HepG2 (cell line): ENCODE results near the gene VILL. TPM values are rescaled to one million over a fixed set of nuclear protein-coding genes. Genes with fewer than 3 reads are reported as not detected.

Source experiments
- ATAC-seq: fragments of 200-7000 bp; cut with Tn5 transposase; 3 replicates; pipeline ENCODE4 v1.9.1; 2020; ENCODE audit warnings: mild to moderate bottlenecking, moderate library complexity
- BruUV-seq: library from RNA; stranded (reverse); fragments of 400-500 nt; replicated peaks from 2 replicates; lab custom pipeline; 2021; lab: Mats Ljungman, UMichigan
- CTCF ChIA-PET: fragments of 300-600 bp; formaldehyde crosslinking; extraction: SDS; loops from one replicate; lab custom pipeline; 2021; ENCODE audit warnings: low total read pairs, inconsistent platforms, low intra/inter-chr PET ratio; lab: Yijun Ruan, JAX
- POLR2A ChIA-PET: fragments of 350-600 bp; sonication (Branson Sonifier 250); formaldehyde crosslinking; loops from one replicate; lab custom pipeline; 2020; ENCODE audit warnings: antibody characterized with exemption, inconsistent platforms; lab: Yijun Ruan, JAX
- DNase-seq: peaks from one replicate; pipeline ENCODE4 v3.0.0-alpha.2; 2015; ENCODE audit warnings: low spot score
- FAIRE-seq: peaks from 3 replicates; lab custom pipeline; 2011; peaks lifted over from hg19 to GRCh38; lab: Jason Lieb, UNC
- H2AFZ ChIP-seq: one replicate; pipeline ENCODE4 v1.6.1; 2011; ENCODE audit warnings: low read length, inconsistent platforms
- H3K27ac ChIP-seq: fragments of 300-600 bp; 3 replicates; pipeline ENCODE4 v1.8.0; 2011; ENCODE audit warnings: mixed run types, mild to moderate bottlenecking, mixed read lengths, low read length, inconsistent platforms; ENCODE audit not compliant: insufficient read depth; ENCODE audit errors: extremely low read length
- H3K27me3 ChIP-seq, 2 experiments: fragments of 200-600 bp in 1 of 2; 2 replicates in 1 of 2; 3 replicates in 1 of 2; pipeline versions ENCODE4 v1.6.0 to v1.8.0; 2011; ENCODE audit warnings: low read length in 2 of 2, mild to moderate bottlenecking in 2 of 2, moderate library complexity in 2 of 2, inconsistent platforms in 1 of 2; ENCODE audit not compliant: insufficient read depth in 2 of 2, control insufficient read depth in 1 of 2
- H3K36me3 ChIP-seq, 2 experiments: fragments of 200-600 bp in 1 of 2; replicated peaks in 1 of 2; 2 replicates in 1 of 2; 3 replicates in 1 of 2; pipeline versions ENCODE4 v1.5.1 to v1.8.0; 2011; ENCODE audit warnings: low read length in 2 of 2, inconsistent platforms in 1 of 2; ENCODE audit not compliant: insufficient read depth in 2 of 2, control insufficient read depth in 1 of 2
- H3K4me1 ChIP-seq: 2 replicates; pipeline ENCODE4 v1.5.1; 2012; ENCODE audit warnings: low read length, inconsistent platforms; ENCODE audit not compliant: insufficient read depth
- H3K4me2 ChIP-seq: 2 replicates; pipeline ENCODE4 v1.6.0; 2011; ENCODE audit warnings: low read depth, low read length, inconsistent platforms
- H3K4me3 ChIP-seq, 3 experiments: fragments of 200-600 bp in 1 of 3; sonication (generic), shearing (Covaris generic) in 1 of 3; replicated peaks in 1 of 3; 2 replicates each; pipeline ENCODE4 v1.5.1; 2011 to 2016; ENCODE audit warnings: low read length in 3 of 3, inconsistent platforms in 2 of 3, low read depth in 2 of 3, mild to moderate bottlenecking in 2 of 3, control low read depth in 1 of 3, mixed read lengths in 1 of 3; ENCODE audit not compliant: insufficient read depth in 1 of 3
- H3K79me2 ChIP-seq: one replicate; pipeline ENCODE4 v1.6.1; 2011; ENCODE audit warnings: low read length, inconsistent platforms; ENCODE audit not compliant: insufficient read depth
- H3K9ac ChIP-seq: 2 replicates; pipeline ENCODE4 v1.6.0; 2011; ENCODE audit warnings: mild to moderate bottlenecking, low read depth, low read length, inconsistent platforms; ENCODE audit not compliant: insufficient read depth
- H3K9me3 ChIP-seq: 2 replicates; pipeline ENCODE4 v1.5.1; 2012; ENCODE audit warnings: mild to moderate bottlenecking, low read length
- H4K20me1 ChIP-seq: 2 replicates; pipeline ENCODE4 v1.6.0; 2011; ENCODE audit warnings: inconsistent platforms, mild to moderate bottlenecking, low read length, moderate library complexity; ENCODE audit not compliant: insufficient read depth
- ADNP ChIP-seq: sonication (generic); formaldehyde crosslinking; IDR thresholded peaks from 2 replicates; pipeline ENCODE4 v1.4.0; 2020; ENCODE audit warnings: missing genetic modification reagents
- ARNTL ChIP-seq: sonication (generic); formaldehyde crosslinking; IDR thresholded peaks from 2 replicates; pipeline ENCODE4 v1.4.0; 2020; ENCODE audit warnings: mild to moderate bottlenecking, missing genetic modification reagents
- CREM ChIP-seq, 2 experiments: sonication (generic) in 1 of 2; formaldehyde crosslinking in 1 of 2; IDR thresholded peaks; 2 replicates each; pipeline versions ENCODE4 v1.4.0 to v1.6.1; 2016 to 2020; ENCODE audit warnings: antibody characterized with exemption in 1 of 2, mild to moderate bottlenecking in 1 of 2, missing genetic modification reagents in 1 of 2
- REPIN1 ChIP-seq: sonication (generic); formaldehyde crosslinking; IDR thresholded peaks from 2 replicates; pipeline ENCODE4 v1.8.0; 2022; ENCODE audit warnings: missing genetic modification reagents, low read depth, mild to moderate bottlenecking, borderline replicate concordance
- TSC22D2 ChIP-seq: sonication (generic); formaldehyde crosslinking; IDR thresholded peaks from 2 replicates; pipeline ENCODE4 v1.5.1; 2020; ENCODE audit warnings: missing genetic modification reagents, mild to moderate bottlenecking, borderline replicate concordance
- ZKSCAN8 ChIP-seq: IDR thresholded peaks from 2 replicates; pipeline ENCODE4 v1.6.1; 2016; ENCODE audit warnings: borderline replicate concordance, missing genetic modification reagents, missing compliant biosample characterization
- ZNF317 ChIP-seq: sonication (generic); formaldehyde crosslinking; IDR thresholded peaks from 2 replicates; pipeline ENCODE4 v1.5.0; 2020; ENCODE audit warnings: mild to moderate bottlenecking, missing genetic modification reagents
- ZNF468 ChIP-seq: sonication (generic); formaldehyde crosslinking; IDR thresholded peaks from 2 replicates; pipeline ENCODE4 v1.8.0; 2022; ENCODE audit warnings: mild to moderate bottlenecking, moderate library complexity, missing genetic modification reagents
- ZNF572 ChIP-seq: sonication (generic); formaldehyde crosslinking; IDR thresholded peaks from 2 replicates; pipeline ENCODE4 v1.5.1; 2020; ENCODE audit warnings: mild to moderate bottlenecking, missing genetic modification reagents
- ZSCAN31 ChIP-seq: sonication (generic); formaldehyde crosslinking; IDR thresholded peaks from 2 replicates; pipeline ENCODE4 v1.5.0; 2020; ENCODE audit warnings: low read depth, mild to moderate bottlenecking, missing genetic modification reagents
- ZZZ3 ChIP-seq: sonication (generic); formaldehyde crosslinking; IDR thresholded peaks from 2 replicates; pipeline ENCODE4 v1.4.0; 2020; ENCODE audit warnings: missing genetic modification reagents, mild to moderate bottlenecking, borderline replicate concordance
- WGBS: methylation state at CpG from one replicate; pipeline ENCODE4 v1.1.6; 2017; ENCODE audit warnings: low lambda C conversion rate; 5-methylcytosine and 5-hydroxymethylcytosine counted together
- in situ Hi-C: cut with HindIII; loops from 2 replicates; pipeline ENCODE4 v1.10.0; 2017; ENCODE audit warnings: low pct_unique_long_range_greater_than_20kb; ENCODE audit not compliant: extremely low pct_ligation_motif_present
- intact Hi-C: fragments of 100-400 bp; cut with micrococcal nuclease; formaldehyde crosslinking; loops from one replicate; pipeline ENCODE4 v1.10.0; 2022; ENCODE audit not compliant: unreplicated experiment
- polyA plus RNA-seq, 8 experiments: library from polyadenylated mRNA; depleted of rRNA in 3 of 8; stranded (reverse) in 7 of 8; unstranded in 1 of 8; fragments of >200 nt; fragmentation: Illumina TruSeq in 4 of 8; extraction: Trizol in 4 of 8; gene quantifications; 2 replicates each; pipeline versions ENCODE4 v1.2.1 to v1.2.3, GENCODE V29; 2011 to 2016; ENCODE audit warnings: low read depth in 4 of 8, missing spikeins in 1 of 8, mixed read lengths in 1 of 8; ENCODE audit not compliant: insufficient read depth in 1 of 8
- total RNA-seq, 5 experiments: library from RNA; depleted of rRNA; stranded (reverse); fragments of >200 nt; fragmentation: Illumina TruSeq; extraction: Trizol; gene quantifications; 2 replicates each; pipeline ENCODE4 v1.2.3, GENCODE V29; 2016; ENCODE audit warnings: low read depth in 1 of 5
- TF ChIP-seq, protein P1 (sequence below): IDR thresholded peaks from 2 replicates; pipeline ENCODE4 v1.6.1; 2016; ENCODE audit warnings: low read depth
- TF ChIP-seq, protein P2 (sequence below): sonication (generic); formaldehyde crosslinking; IDR thresholded peaks from 2 replicates; pipeline ENCODE4 v1.5.0; 2020; ENCODE audit warnings: mild to moderate bottlenecking, missing genetic modification reagents

The VILL gene
- total and polyA plus RNA-seq, 2 of the 13 experiments (the other 11 are each of a cell fraction or from before 2014, with no cell fraction given) = 3.2 to 5.3 TPM

- TF ChIP-seq, protein P1, sequence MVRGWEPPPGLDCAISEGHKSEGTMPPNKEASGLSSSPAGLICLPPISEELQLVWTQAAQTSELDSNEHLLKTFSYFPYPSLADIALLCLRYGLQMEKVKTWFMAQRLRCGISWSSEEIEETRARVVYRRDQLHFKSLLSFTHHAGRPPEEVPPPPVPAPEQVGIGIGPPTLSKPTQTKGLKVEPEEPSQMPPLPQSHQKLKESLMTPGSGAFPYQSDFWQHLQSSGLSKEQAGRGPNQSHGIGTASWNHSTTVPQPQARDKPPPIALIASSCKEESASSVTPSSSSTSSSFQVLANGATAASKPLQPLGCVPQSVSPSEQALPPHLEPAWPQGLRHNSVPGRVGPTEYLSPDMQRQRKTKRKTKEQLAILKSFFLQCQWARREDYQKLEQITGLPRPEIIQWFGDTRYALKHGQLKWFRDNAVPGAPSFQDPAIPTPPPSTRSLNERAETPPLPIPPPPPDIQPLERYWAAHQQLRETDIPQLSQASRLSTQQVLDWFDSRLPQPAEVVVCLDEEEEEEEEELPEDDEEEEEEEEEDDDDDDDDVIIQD (CRISPR knock-in tag) = 0 out of 2 replicates have a peak, but pooled peaks have one; percentile 6
- no peak for TF ChIP-seq ADNP (CRISPR knock-in tag)
- TF ChIP-seq TSC22D2 (CRISPR knock-in tag) = 0 out of 2 replicates have a peak, but pooled peaks have one; percentile 8
These were observed 12.8 kb downstream of the VILL start (continued) for GRCh38 chr3:38003371-38003816.

DNA sequence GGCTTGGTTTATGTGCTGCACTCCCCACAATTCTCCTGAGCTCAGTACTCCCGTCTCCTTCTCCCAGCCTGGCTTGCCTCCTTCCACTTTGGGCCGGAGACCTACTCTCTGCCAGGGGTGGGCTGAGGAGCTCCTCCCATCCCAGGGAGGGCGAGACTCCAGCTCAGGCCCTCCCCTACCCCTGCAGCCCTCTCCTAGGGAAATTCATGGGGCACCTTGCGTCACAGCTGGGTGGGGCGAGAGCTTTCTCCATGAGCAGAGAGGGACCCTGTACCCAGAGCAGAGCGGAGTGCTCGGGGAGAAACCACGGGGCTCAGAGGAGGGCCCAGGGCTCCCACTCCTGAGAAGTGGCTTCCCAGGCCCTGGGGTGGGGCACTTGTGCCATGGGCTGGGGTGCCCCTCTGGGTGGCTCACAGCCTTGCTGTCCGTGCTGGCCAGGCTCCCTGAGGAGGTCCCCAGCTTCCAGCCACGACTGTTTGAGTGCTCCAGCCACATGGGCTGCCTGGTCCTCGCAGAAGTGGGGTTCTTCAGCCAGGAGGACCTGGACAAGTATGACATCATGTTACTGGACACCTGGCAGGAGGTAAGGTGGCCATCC is 13.3 kb downstream of the VILL start:
- Histone ChIP-seq H3K27me3 (peaks cover 0 to 14% of the 10 kb centered on the region in 2 experiments; a peak in 2 of 5 replicates), H3K9ac (peak overlapping the region; percentile 72), H3K36me3 (no peaks in the 10 kb centered on the region; a peak in 2 of 5 replicates), H3K4me3 (peak overlapping the region; percentile 43 to 77 (median 59)), H3K4me2 (peak overlapping the region; percentile 97), H2AFZ (peak overlapping the region; percentile 35), H4K20me1 (no peaks in the 10 kb centered on the region), H3K4me1 (peaks cover 63% of the 10 kb centered on the region), H3K79me2 (no peaks in the 10 kb centered on the region), H3K27ac (peak overlapping the region; percentile 76), H3K9me3 (no peaks in the 10 kb centered on the region)
- intact Hi-C loops (loop anchor here (1.0 to 2.0 kb wide), 4 partner anchors 30 to 149 kb away; partner anchors contain the start of gene ACAA1), in situ Hi-C loops (loop anchor here (5.0 kb wide), 1 partner anchor 147 kb away; no protein-coding TSS in a partner anchor)
- CTCF ChIA-PET = interaction anchor here (1.0 to 2.1 kb wide), 3 partner anchors 29 to 277 kb away, joined by 3 to 21 read pairs (median 4); no protein-coding TSS in a partner anchor
- BruUV-seq = no TSS peak
- no peak for DNase-seq
- 0% methylated on average over 5 of the region's 11 CpGs for WGBS
- POLR2A ChIA-PET = interaction anchor here (0.7 to 1.7 kb wide), 7 partner anchors 16 to 492 kb away, joined by 3 to 6 read pairs (median 4); partner anchors contain the start of genes ACAA1 and EXOG
- ATAC-seq = peak; percentile 41
- no peak for FAIRE-seq
- TF ChIP-seq ZKSCAN8 (CRISPR knock-in tag) (no peak), ARNTL (CRISPR knock-in tag) (peak; percentile 47; the same call in 1 of the 2 replicates), ZNF317 (peak; percentile 25), ZZZ3 (peak; percentile 53; the same call in 1 of the 2 replicates), ZNF572 (CRISPR knock-in tag) (peak; percentile 13; the same call in 1 of the 2 replicates), ZNF468 (0 out of 2 replicates have a peak, but pooled peaks have one; percentile 44), REPIN1 (CRISPR knock-in tag) (peak; percentile 53), CREM (IDR thresholded peaks at IDR 0.05) (0 out of 2 replicates have a peak, but pooled peaks have one; percentile 0), CREM (CRISPR knock-in tag; IDR thresholded peaks at IDR 0.05) (no peak), ZSCAN31 (CRISPR knock-in tag) (0 out of 2 replicates have a peak, but pooled peaks have one; percentile 58)
- TF ChIP-seq, protein P2, sequence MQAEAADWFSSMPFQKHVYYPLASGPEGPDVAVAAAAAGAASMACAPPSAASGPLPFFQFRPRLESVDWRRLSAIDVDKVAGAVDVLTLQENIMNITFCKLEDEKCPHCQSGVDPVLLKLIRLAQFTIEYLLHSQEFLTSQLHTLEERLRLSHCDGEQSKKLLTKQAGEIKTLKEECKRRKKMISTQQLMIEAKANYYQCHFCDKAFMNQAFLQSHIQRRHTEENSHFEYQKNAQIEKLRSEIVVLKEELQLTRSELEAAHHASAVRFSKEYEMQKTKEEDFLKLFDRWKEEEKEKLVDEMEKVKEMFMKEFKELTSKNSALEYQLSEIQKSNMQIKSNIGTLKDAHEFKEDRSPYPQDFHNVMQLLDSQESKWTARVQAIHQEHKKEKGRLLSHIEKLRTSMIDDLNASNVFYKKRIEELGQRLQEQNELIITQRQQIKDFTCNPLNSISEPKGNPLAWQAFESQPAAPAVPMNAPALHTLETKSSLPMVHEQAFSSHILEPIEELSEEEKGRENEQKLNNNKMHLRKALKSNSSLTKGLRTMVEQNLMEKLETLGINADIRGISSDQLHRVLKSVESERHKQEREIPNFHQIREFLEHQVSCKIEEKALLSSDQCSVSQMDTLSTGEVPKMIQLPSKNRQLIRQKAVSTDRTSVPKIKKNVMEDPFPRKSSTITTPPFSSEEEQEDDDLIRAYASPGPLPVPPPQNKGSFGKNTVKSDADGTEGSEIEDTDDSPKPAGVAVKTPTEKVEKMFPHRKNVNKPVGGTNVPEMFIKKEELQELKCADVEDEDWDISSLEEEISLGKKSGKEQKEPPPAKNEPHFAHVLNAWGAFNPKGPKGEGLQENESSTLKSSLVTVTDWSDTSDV (CRISPR knock-in tag) = 0 out of 2 replicates have a peak, but pooled peaks have one; percentile 75
